ENCODE measurements around the gene ATP8B4. TPM values are rescaled to one million over a fixed set of nuclear protein-coding genes. Genes with fewer than 3 reads are reported as not detected.
"Not testable (repeated sequence)": the region's sequence is repeated elsewhere in the genome, so short reads cannot be mapped to it uniquely, and the experiment has no call there.

The ATP8B4 gene
- total RNA-seq, 1 donor = 0.99 TPM

DNA sequence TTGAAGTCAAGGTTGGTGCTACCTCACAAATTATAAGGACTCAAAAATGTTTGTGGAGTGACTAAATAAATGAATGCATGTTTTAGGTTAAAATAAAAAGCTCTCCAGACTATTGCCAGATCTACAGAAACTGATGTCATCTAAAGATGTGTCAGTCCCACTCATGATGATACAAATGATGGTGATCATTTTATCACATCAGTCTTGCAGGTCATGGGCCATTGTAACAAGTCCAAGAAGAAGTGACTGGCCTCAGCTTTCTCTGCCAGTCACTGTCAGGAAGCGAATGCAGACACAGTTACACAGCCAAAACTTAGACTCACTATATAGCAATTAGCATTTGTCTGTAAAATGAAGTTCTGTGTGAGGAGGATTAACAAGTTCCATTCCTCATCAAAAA lies 18.5 kb downstream of the ATP8B4 start:
- TF ChIP-seq, protein P1, sequence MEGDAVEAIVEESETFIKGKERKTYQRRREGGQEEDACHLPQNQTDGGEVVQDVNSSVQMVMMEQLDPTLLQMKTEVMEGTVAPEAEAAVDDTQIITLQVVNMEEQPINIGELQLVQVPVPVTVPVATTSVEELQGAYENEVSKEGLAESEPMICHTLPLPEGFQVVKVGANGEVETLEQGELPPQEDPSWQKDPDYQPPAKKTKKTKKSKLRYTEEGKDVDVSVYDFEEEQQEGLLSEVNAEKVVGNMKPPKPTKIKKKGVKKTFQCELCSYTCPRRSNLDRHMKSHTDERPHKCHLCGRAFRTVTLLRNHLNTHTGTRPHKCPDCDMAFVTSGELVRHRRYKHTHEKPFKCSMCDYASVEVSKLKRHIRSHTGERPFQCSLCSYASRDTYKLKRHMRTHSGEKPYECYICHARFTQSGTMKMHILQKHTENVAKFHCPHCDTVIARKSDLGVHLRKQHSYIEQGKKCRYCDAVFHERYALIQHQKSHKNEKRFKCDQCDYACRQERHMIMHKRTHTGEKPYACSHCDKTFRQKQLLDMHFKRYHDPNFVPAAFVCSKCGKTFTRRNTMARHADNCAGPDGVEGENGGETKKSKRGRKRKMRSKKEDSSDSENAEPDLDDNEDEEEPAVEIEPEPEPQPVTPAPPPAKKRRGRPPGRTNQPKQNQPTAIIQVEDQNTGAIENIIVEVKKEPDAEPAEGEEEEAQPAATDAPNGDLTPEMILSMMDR (IDR thresholded peaks at IDR 0.05; ENCODE audit: insufficient read depth, low read length) = no peak
- no peak overlapping the region for H3K4me3 ChIP-seq (ENCODE audit: low read depth, low read length)
- no peak for DNase-seq (ENCODE audit: low read depth)

DNA sequence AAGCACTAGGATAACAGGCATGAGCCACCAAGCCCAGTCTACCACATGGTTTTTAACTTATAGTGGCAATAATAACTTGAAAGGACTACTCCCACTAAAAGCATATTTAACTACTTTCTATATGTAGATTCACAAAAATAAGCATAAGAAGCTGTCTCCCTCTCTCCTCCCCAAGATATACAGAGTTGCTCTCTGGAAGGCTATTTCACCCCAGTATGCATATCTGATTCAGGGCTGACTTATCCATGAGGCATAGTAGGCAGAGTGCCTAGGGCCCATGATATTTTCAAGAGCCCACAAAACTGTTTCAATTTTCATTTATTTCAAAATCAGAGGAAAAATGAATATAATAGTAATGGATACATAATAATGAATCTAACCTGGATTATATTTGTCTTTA lies 20.5 kb downstream of the ATP8B4 start:
- DNase-seq (ENCODE audit: low read depth) = no peak
- H3K4me3 ChIP-seq (ENCODE audit: low read depth, low read length) = no peak overlapping the region
- TF ChIP-seq, protein P1 (IDR thresholded peaks at IDR 0.05; ENCODE audit: insufficient read depth, low read length) = no peak

DNA sequence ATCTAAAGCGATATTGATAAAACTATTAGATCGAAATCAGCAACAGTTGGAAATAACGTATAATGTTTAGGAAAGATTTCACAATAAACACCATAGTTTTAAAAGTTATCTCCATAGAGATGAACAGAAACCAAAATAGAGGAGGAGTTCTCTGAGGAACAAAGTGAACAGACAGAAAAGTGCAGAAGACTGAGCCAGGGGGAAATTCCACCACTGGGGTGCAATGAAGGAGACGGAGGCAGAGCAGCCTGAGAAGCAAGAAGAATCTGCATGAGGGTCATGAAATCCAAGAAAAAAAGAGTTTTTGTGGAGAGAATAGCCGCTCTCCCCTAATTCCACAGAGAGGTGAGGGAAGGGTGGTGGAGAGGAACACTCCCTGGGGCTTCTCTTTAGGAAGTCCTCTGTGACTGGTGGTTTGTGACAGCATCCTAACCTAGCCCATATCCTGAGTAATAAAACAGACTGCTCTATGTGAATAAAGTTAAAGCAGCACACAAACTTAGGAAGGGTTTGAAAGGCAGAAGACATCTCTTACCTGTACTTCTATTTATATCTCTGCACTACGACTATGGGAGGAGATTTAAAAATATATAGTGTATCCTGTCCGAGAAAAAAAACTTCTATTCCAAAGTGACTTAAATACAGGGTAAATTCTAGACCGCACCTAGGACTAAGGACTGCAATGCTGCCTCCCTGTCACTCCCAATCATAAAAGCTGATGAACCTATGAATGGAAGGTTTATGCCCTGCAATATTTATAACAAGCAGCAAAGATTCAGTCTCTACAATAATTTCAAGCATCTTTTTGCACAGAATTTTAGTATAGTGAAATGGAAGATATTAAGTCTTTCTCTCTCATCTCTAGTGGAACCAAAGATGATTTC lies 22.9 kb downstream of the ATP8B4 start:
- no peak overlapping the region for H3K4me3 ChIP-seq (ENCODE audit: low read depth, low read length)
- TF ChIP-seq, protein P1 (IDR thresholded peaks at IDR 0.05; ENCODE audit: insufficient read depth, low read length) = no peak
- no peak for DNase-seq (ENCODE audit: low read depth)

DNA sequence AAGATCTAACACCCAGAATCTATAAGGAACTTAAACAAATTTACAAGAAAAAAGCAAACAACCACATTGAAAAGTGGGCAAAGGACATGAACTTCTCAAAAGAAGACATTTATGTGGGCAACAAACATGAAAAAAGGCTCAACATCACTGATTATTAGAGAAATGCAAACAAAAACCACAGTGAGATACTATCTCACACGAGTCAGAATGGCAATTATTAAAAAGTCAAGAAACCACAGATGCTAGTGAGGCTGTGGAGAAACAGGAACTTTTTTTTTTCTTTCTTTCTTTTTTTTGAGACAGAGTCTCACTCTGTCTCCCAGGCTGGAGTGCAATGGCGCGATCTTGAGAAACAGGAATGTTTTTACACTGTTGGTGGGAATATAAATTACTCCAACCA lies 29.6 kb downstream of the ATP8B4 start:
- not testable (repeated sequence) for H3K4me3 ChIP-seq (ENCODE audit: low read depth, low read length); DNase-seq (ENCODE audit: low read depth)

DNA sequence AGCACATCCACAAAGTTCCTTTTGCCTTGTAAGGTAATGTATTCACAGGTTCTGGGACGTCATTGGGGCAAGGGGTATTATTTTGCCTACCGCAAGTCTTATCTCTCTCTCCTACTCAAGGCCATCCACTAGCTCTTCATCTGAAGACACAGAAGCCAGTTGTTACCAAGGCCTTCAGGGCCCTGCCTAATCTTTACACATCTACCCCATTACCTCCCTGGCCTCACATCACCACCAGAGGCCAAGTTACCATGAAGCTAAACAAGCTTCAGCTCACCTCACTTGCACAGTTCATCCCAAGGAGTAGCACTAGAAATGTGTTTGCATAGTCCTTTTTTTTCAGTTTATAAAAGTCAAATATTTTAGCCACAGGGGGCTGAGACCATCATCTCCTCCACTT lies 34.1 kb downstream of the ATP8B4 start:
- H3K4me3 ChIP-seq (ENCODE audit: low read depth, low read length) = no peak overlapping the region
- DNase-seq (ENCODE audit: low read depth) = no peak
- TF ChIP-seq, protein P1 (IDR thresholded peaks at IDR 0.05; ENCODE audit: insufficient read depth, low read length) = no peak

DNA sequence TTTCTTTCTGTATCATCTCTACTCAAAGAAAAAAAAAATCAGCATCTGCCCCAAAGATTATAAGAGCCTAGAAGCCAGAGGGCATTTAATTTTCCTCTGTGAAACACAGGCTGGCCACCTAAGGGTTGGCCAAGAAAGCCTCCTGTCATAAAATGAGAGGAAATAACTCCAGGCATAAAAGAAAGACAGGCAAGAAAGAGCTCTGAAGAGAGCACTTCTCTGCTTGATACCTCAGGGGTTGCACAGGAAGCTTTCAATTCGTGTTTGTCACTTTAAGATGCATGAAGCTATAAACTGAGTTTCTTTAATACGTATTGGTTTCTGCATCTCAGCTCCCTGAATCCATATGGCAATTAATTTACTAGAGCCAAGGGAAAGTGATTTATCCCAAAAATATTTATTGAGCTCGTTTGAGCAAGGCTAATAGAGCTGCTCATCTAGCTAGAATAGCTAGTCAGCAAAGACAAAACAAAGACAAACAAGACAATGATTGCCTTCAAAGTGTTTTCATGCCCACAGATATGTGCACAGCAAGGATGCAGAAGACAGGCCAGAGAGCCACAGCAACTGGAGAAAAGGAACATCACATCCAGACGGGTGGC lies 35.5 kb downstream of the ATP8B4 start:
- TF ChIP-seq, protein P1 (IDR thresholded peaks at IDR 0.05; ENCODE audit: insufficient read depth, low read length) = no peak
- H3K4me3 ChIP-seq (ENCODE audit: low read depth, low read length) = no peak overlapping the region
- DNase-seq (ENCODE audit: low read depth) = no peak

DNA sequence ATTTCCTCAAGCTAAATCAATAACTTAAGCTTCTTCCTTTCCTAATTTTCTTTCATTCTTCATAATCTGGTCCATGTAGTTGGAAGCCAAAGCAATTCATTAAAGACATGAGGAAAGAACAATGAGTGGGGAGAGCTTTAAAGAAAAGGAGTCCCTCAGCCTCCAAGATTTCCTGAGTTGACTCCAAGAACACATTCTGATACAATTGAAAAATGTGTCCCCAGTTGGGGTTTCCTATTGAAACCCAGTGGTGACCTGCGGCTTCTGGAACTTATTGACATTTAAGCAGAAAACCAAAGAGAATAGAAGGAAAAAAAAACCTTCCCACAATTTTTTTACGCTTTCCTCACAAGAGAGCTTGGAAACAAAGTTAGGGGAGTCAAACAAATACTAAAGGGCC lies 37.0 kb downstream of the ATP8B4 start:
- H3K4me3 ChIP-seq (ENCODE audit: low read depth, low read length) = no peak overlapping the region
- TF ChIP-seq, protein P1 (IDR thresholded peaks at IDR 0.05; ENCODE audit: insufficient read depth, low read length) = no peak
- no peak for DNase-seq (ENCODE audit: low read depth)
